Urothelium cell line (cell line): ENCODE results near the gene GNG12.
"Not testable (repeated sequence)": the region's sequence is repeated elsewhere in the genome, so short reads cannot be mapped to it uniquely, and the experiment has no call there.

Source experiments
- DNase-seq: peaks from one replicate; pipeline ENCODE4 v3.0.0; 2011; ENCODE audit warnings: low spot score, mixed read lengths
- FAIRE-seq: peaks from 2 replicates; lab custom pipeline; 2011; peaks lifted over from hg19 to GRCh38; lab: Jason Lieb, UNC

Gene GNG12

GRCh38 chr1:67665307-67665706 lies 168.0 kb downstream of the GNG12 start:
- FAIRE-seq, DNase-seq: not testable (repeated sequence)

- DNase-seq (no peak), FAIRE-seq (no peak)
Measured at GRCh38 chr1:67664048-67664447, 169.2 kb downstream of the GNG12 start.

- no peak for FAIRE-seq
- DNase-seq: no peak
Measured at GRCh38 chr1:67662884-67663283, 170.4 kb downstream of the GNG12 start.

DNA sequence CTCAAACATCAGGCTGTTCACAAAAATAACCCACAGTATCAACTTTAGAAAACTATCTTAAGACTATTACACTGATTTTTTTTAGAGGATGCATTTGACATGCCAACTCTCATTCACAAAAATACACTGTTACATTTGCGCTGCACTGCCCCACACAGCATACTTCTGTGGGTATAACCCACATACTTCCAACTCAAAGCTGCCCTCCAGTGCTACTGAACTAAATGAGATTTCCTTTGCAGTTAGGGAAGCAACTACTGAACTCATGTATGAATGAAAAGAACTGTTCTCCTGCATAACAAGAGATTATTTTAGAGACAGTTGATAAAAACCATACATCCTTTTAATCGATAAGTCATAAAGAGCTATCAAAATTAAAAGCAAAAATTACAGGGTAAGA lies 174.0 kb downstream of the GNG12 start:
- DNase-seq (no peak), FAIRE-seq (no peak)

DNA sequence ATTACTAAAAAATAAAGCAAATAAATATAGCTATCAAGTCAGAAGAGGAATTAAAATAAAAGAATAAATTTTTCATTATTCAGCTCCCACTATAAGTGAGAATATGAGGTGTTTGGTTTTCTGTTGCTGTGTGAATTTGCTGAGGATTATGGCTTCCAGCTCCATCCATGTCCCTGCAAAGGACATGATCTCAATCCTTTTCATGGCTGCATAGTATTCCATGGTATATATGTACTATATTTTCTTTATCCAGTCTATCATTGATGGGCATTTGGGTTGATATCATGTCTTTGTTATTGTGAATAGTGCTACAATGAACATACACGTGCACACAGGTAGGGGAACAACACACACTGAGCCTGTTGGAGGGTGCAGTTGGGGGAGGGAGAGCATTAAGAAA lies 176.1 kb downstream of the GNG12 start:
- not testable (repeated sequence) for DNase-seq, FAIRE-seq

- FAIRE-seq: no peak
Measured at GRCh38 chr1:67655581-67655980, 177.7 kb downstream of the GNG12 start.

GRCh38 chr1:67653304-67653703 lies 180.0 kb downstream of the GNG12 start:
- DNase-seq (no peak), FAIRE-seq (no peak)

More at GRCh38 chr1:67655581-67655980, 177.7 kb downstream of the GNG12 start:
- DNase-seq: no peak

DNA sequence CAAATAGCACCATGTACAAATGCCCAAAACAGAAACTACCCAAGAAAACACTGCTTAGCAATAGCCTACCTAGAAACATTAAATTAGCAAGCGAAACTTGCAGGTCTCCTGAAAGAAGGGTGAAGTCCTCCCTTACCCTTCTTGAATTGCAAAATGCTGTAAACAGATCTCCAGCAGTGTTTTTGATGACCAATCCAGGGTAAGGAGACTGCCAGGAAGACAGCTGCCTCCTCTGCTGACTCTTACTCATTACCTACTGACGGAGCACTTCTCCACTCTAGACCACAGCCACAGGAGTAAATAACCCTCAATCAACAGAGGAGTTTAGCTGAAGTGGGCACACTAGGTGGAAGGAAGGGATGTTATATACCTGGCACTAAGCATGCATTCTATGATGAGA lies 180.5 kb downstream of the GNG12 start:
- FAIRE-seq: no peak

More for the DNA sequence above, 180.5 kb downstream of the GNG12 start:
- DNase-seq: no peak
